Measurements from ENCODE around the gene CLPTM1. TPM values are rescaled to one million over a fixed set of nuclear protein-coding genes. Genes with fewer than 3 reads are reported as not detected.

The CLPTM1 gene
- total and polyA plus RNA-seq, 2 of the 8 experiments (the other 6 are each of a cell fraction or from before 2014, with no cell fraction given): 84.8 to 108 TPM

- TF ChIP-seq KDM4A (IDR thresholded peaks at IDR 0.05; ENCODE audit: low read depth, low read length, severe bottlenecking): peak; percentile 41
- no peak for TF ChIP-seq MAX (IDR thresholded peaks at IDR 0.05)
- TF ChIP-seq JUN (IDR thresholded peaks at IDR 0.05; ENCODE audit: low read depth, low read length): no peak
- no peak; the same call in 1 of the 2 replicates for TF ChIP-seq YY1 (IDR thresholded peaks at IDR 0.05; ENCODE audit: low read depth, low read length)
- TF ChIP-seq KDM5A (IDR thresholded peaks at IDR 0.05; ENCODE audit: low read length): no peak; the same call in 1 of the 2 replicates
- TF ChIP-seq TAF1 (IDR thresholded peaks at IDR 0.05; ENCODE audit: low read depth, low read length): no peak
- no peak for TF ChIP-seq TEAD4 (IDR thresholded peaks at IDR 0.05; ENCODE audit: low read depth, low read length)
Measured at GRCh38 chr19:44955505-44956439, 592 bp downstream of the CLPTM1 start (continued).
